Measurements from ENCODE around the gene SLC22A4. TPM values are rescaled to one million over a fixed set of nuclear protein-coding genes. Genes with fewer than 3 reads are reported as not detected.

SLC22A4 gene
- total RNA-seq, 4 donors from 2014 or later: 0.25 to 1.1 (median 0.61) TPM

DNA sequence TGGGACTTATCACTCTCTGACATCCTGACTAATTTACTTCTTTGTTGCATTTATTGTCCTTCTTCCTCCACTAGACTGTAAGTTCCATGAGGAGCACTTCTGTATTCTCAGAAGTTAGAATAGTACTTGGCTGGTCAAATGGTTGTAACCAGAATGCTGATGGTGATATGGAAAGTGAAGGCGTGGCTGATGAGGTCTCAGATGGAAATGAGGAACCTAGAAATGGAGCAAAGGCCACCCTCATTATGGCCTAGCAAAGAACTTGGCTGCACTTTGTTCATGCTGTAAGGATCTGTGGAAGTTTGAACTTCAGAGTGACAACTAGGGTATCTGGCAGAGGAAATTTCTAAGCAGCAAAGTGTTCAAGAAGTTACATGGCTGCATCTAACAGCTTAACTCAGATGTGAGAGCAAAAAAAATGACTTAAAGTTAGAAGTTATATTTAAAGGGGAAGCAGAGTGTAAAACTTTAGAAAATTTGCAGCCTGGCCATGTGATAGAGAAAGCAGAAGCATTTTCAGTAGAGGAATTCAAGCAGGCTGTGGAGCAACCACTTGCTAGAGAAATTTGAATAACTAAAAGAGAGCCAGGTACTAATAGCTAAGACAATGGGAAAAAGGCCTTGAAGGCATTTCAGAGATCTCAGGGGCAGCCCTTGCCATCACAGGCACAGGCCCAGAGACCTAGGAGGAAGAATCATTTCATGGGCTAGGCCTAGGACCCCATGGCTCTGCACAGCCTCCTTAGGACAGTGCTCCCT lies 60.4 kb downstream of the SLC22A4 start:
- no peaks in the 10 kb centered on the region for H3K4me1 ChIP-seq
- 78 to 100% methylated on average over 1 of the region's 1 CpG for WGBS, 2 donors (ENCODE audit: low coverage in 1 of 2)
- no peaks in the 10 kb centered on the region for H3K27me3 ChIP-seq
- H3K27ac ChIP-seq: no peak overlapping the region
- no peak overlapping the region for H3K4me3 ChIP-seq
- ATAC-seq: no peak
- H3K36me3 ChIP-seq: peaks cover 0 to 10% of the 10 kb centered on the region in 2 donors
- H3K9me3 ChIP-seq: peaks cover 0 to 2% (median 0%) of the 10 kb centered on the region in 3 donors
- TF ChIP-seq, protein P1, sequence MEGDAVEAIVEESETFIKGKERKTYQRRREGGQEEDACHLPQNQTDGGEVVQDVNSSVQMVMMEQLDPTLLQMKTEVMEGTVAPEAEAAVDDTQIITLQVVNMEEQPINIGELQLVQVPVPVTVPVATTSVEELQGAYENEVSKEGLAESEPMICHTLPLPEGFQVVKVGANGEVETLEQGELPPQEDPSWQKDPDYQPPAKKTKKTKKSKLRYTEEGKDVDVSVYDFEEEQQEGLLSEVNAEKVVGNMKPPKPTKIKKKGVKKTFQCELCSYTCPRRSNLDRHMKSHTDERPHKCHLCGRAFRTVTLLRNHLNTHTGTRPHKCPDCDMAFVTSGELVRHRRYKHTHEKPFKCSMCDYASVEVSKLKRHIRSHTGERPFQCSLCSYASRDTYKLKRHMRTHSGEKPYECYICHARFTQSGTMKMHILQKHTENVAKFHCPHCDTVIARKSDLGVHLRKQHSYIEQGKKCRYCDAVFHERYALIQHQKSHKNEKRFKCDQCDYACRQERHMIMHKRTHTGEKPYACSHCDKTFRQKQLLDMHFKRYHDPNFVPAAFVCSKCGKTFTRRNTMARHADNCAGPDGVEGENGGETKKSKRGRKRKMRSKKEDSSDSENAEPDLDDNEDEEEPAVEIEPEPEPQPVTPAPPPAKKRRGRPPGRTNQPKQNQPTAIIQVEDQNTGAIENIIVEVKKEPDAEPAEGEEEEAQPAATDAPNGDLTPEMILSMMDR (IDR thresholded peaks at IDR 0.05): no peak
- no peak for TF ChIP-seq EP300 (IDR thresholded peaks at IDR 0.05)
- TF ChIP-seq POLR2AphosphoS5 (IDR thresholded peaks at IDR 0.05): no peak
- no peak for TF ChIP-seq POLR2A (IDR thresholded peaks at IDR 0.05)

DNA sequence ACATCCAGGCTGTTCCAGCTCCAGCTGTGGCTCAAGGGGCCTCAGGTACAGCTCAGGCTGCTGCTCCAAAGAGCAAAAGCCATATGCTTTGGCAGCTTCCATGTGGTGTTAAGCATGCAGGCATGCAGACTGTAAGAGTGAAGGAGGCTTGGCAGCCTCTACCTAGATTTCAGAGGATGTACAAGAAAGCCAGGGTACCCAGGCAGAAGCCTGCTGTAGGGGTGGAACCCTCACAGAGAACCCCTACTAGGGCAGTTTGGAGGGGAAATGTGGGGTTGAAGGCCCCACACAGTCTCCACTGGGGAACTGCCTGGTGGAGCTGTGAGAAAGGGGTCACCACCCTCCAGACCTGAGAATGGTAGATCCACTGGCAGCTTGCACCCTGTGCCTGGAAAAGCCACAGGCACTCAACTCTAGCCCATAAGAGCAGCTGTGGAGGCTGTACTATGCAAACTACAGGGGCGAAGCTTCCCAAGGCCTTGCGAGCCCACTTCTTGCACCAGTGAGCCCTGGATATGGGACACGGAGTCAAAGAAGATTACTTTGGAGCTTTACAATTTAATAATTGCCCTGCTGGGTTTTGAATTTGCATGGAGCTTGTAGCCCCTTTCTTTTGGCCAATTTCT lies 61.1 kb downstream of the SLC22A4 start:
- H3K4me3 ChIP-seq: no peak overlapping the region
- ATAC-seq: no peak
- peaks cover 0 to 8% of the 10 kb centered on the region in 2 donors for H3K36me3 ChIP-seq
- no peaks in the 10 kb centered on the region for H3K4me1 ChIP-seq
- H3K9me3 ChIP-seq: no peaks in the 10 kb centered on the region
- TF ChIP-seq POLR2AphosphoS5 (IDR thresholded peaks at IDR 0.05) (no peak), EP300 (IDR thresholded peaks at IDR 0.05) (no peak), POLR2A (IDR thresholded peaks at IDR 0.05) (no peak)
- TF ChIP-seq, protein P1 (IDR thresholded peaks at IDR 0.05): no peak
- H3K27ac ChIP-seq: no peak overlapping the region
- WGBS, 2 donors (ENCODE audit: low coverage in 1 of 2): 100% methylated on average over 1 of the region's 3 CpGs; no CpG with 5 or more reads in 1 of the 2 donors
- no peaks in the 10 kb centered on the region for H3K27me3 ChIP-seq

DNA sequence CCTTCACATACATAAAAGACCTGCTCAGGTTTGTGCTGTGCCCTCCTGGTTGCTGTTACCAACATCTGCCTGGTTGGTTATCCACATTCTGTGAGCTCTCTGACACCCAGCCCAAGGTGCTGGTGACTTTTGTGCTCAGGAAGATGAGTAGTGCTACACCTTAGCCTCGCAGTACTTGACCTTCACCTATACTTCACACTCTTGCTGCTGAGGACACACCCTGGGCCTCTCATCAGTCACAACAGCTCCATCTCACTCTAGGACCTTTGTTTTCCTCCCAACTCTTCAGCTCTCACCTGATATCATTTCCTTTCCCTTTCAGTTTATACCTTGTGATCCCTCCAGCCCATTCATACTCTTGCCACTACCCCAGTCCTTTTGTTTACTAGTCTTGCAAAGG lies 64.6 kb downstream of the SLC22A4 start:
- Histone ChIP-seq H3K4me1 (peaks cover 0 to 9% (median 0%) of the 10 kb centered on the region in 3 donors), H3K4me3 (no peak overlapping the region), H3K27ac (no peak overlapping the region), H3K9me3 (no peaks in the 10 kb centered on the region), H3K27me3 (no peaks in the 10 kb centered on the region), H3K36me3 (peaks cover 0 to 8% of the 10 kb centered on the region in 2 donors)
- no peak for TF ChIP-seq EP300 (IDR thresholded peaks at IDR 0.05)
- TF ChIP-seq POLR2A (IDR thresholded peaks at IDR 0.05): no peak
- no peak for TF ChIP-seq POLR2AphosphoS5 (IDR thresholded peaks at IDR 0.05)
- TF ChIP-seq, protein P1 (IDR thresholded peaks at IDR 0.05): no peak
- WGBS, 2 donors (ENCODE audit: low coverage in 1 of 2): 93 to 100% methylated on average over 1 of the region's 1 CpG
- no peak for ATAC-seq

DNA sequence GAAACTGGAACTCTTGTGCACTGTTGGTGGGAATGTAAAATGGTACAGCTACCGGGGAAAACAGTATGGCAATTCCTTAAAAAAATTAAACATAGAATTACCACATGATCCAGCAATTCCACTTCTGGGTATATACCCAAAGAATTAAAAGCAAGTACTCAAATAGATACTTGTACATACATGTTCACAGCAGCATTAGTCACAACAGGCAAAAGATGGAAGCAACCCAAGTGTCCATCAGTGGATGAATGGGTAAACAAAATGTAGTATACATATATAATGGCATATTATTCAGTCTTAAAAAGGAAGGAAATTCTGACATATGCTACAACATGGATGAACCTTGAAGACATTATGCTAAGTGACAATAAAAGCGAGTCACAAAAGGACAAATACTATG lies 67.9 kb downstream of the SLC22A4 start:
- Histone ChIP-seq H3K27ac (no peak overlapping the region), H3K9me3 (no peaks in the 10 kb centered on the region)
- WGBS, 2 donors (ENCODE audit: low coverage in 1 of 2): 97 to 100% methylated on average over 2 of the region's 2 CpGs

More for the DNA sequence above, 67.9 kb downstream of the SLC22A4 start:
- H3K27me3 ChIP-seq: no peaks in the 10 kb centered on the region
- H3K36me3 ChIP-seq: peaks cover 0 to 6% of the 10 kb centered on the region in 2 donors
- TF ChIP-seq, protein P1 (IDR thresholded peaks at IDR 0.05): no peak
- ATAC-seq: no peak
- no peak overlapping the region for H3K4me3 ChIP-seq
- H3K4me1 ChIP-seq: peaks cover 0 to 23% (median 0%) of the 10 kb centered on the region in 3 donors
